ENCODE results near the gene CMBL. TPM values are rescaled to one million over a fixed set of nuclear protein-coding genes. Genes with fewer than 3 reads are reported as not detected.
A peak's percentile ranks its signal among the peaks of the same experiment; 100 is the strongest.
"Not testable (repeated sequence)": the region's sequence is repeated elsewhere in the genome, so short reads cannot be mapped to it uniquely, and the experiment has no call there.

CMBL gene
- total and polyA plus RNA-seq, 2 experiments from 2014 or later, result 1.3 to 3.9 TPM

DNA sequence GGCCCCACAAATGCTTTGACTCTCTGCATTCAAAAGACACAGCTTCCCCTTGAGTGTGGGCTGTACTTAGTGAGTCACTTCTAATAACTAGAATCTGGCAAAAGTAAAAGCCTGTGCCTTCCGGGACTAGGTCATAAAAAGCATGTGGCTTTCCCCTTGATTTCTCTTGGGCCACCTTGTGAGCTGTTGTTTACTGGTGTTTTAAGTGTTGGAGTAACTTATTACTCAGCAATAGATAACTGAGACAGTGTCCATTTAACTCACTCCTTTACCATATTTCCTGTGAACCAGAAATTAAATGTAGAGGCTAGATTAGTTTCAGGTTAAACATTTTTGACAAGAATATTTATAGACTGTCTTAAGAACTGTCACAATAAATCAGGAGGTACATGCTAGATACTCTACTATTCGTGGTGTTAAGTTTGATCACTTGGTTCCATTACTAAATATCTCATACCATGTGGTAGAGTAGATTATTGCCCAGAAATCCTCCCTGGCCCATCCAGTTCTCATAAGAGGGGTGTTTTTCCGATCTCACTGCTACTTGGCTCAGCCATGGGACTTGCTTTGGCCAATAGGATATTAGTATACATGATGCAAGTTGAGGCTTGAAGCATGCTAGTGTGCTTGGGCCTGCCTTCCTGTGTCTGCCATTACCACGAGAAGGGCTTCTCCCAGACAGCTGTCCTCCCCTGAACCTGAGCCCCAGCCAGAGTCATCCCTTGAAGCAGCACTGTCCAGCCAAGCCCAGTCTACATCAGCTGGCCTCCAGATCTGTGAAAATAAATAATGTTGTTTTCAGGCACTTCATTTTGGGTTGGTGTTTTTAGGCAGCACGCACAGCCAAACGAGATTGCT is 10.4 kb upstream of the CMBL start:
- Histone ChIP-seq H3K9me3 (ENCODE audit: low read depth) (no peaks in the 10 kb centered on the region), H3K27ac (no peak overlapping the region), H3K36me3 (no peaks in the 10 kb centered on the region), H3K27me3 (no peaks in the 10 kb centered on the region), H3K4me3 (no peak overlapping the region), H3K4me1 (ENCODE audit: low read depth) (no peaks in the 10 kb centered on the region)
- DNase-seq (ENCODE audit: low read depth in 1 of 2, low spot score in 1 of 2), result no peak
- TF ChIP-seq, protein P1, sequence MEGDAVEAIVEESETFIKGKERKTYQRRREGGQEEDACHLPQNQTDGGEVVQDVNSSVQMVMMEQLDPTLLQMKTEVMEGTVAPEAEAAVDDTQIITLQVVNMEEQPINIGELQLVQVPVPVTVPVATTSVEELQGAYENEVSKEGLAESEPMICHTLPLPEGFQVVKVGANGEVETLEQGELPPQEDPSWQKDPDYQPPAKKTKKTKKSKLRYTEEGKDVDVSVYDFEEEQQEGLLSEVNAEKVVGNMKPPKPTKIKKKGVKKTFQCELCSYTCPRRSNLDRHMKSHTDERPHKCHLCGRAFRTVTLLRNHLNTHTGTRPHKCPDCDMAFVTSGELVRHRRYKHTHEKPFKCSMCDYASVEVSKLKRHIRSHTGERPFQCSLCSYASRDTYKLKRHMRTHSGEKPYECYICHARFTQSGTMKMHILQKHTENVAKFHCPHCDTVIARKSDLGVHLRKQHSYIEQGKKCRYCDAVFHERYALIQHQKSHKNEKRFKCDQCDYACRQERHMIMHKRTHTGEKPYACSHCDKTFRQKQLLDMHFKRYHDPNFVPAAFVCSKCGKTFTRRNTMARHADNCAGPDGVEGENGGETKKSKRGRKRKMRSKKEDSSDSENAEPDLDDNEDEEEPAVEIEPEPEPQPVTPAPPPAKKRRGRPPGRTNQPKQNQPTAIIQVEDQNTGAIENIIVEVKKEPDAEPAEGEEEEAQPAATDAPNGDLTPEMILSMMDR (IDR thresholded peaks at IDR 0.05; ENCODE audit: low read depth, low read length), result no peak

DNA sequence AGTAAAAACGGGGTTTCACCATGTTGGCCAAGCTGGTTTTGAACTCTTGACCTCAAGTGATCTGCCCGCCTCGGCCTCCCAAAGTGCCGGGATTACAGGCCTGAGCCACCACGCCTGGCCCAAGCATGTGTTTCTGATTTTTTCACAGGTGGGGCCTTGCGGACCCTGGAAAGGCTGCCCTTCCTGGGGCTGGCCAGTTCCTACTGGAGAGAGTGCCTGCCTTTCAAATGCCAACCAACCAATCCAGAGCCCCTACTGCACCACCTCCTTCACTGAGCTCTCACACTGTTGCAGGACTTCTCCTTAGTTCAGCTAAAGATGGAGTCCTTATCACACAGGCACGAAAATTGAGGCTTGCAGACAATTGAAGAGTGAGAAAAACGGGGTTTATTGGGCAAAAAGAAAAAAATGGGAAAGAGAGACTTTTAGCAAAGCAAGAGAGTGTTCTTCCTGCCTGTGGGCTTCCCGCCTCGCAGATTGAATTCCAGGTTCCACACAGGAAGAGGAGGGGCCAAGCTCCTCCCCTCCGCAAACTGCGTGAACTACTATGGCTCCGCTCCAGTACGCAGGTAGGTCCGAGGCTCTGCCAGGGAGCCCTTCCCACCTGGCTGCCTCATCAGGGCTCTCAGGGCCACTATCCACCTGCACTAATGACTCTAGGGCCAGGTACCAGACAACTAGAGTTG is 8.3 kb upstream of the CMBL start:
- H3K27ac ChIP-seq, result no peak overlapping the region
- H3K4me1 ChIP-seq (ENCODE audit: low read depth), result no peaks in the 10 kb centered on the region
- no peaks in the 10 kb centered on the region for H3K36me3 ChIP-seq
- TF ChIP-seq, protein P1 (IDR thresholded peaks at IDR 0.05; ENCODE audit: low read depth, low read length), result no peak
- H3K9me3 ChIP-seq (ENCODE audit: low read depth), result no peaks in the 10 kb centered on the region
- DNase-seq (ENCODE audit: low read depth in 1 of 2, low spot score in 1 of 2), result no peak
- H3K4me3 ChIP-seq, result no peak overlapping the region
- H3K27me3 ChIP-seq, result no peaks in the 10 kb centered on the region

DNA sequence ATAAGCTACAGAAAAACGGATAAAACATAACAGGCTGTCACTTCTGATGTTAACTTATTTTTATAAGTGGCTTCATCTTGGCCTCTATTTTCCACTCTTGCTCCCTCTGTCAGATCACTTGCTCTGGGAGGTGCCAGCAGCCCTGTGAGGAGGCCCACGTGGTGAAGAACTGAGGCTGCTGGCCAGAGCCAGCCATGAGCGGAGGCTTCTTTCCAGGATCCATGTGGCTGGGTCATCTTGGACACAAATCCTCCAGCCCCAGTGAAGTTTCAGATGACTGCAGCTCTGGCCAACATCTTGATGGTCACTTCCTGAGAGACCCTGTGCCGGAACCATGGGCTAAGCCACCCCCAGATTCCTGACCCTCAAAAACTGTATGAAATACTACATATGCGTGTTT is 7.5 kb upstream of the CMBL start:
- Histone ChIP-seq H3K27ac (no peak overlapping the region), H3K36me3 (no peaks in the 10 kb centered on the region), H3K9me3 (ENCODE audit: low read depth) (no peaks in the 10 kb centered on the region), H3K4me1 (ENCODE audit: low read depth) (no peaks in the 10 kb centered on the region), H3K4me3 (no peak overlapping the region), H3K27me3 (no peaks in the 10 kb centered on the region)
- no peak for DNase-seq (ENCODE audit: low read depth in 1 of 2, low spot score in 1 of 2)
- TF ChIP-seq, protein P1 (IDR thresholded peaks at IDR 0.05; ENCODE audit: low read depth, low read length), result no peak

DNA sequence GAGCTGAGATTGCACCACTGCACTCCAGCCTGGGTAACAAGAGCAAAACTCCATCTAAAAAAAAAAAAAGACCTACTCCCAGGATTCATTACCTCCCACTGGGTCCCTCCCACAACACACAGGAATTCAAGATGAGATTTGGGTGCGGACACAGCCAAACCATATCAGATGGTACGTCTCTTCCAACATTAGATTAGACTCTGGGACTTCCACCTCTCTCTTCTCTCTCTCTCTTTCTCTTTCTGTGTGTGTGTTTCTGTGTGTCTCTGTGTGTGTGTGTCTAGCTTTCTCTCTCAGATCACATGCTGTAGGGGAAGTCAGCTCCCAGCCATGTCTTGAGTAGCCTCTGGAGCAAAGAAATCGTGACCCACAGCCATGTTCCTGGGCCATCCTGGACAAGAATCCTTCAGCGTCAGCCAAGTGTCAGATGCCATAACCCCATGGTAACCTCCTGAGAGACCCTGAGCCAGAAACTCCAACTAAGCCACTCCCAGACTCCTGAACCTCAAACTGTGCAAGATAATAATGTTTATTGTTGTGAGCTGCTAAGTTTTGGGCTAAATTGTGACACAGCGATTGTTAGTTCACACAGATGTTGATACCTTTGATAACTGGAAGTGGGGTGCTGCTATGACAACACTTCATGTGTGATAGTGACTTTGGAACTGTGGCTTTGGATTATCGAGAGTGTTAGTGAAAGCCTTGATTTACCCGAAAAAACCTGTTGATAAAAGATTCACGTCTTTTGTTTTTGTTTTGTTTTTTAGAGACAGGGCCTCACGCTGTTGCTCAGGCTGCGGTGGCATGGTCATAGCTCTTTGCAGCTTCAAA is 4.1 kb upstream of the CMBL start:
- no peaks in the 10 kb centered on the region for H3K9me3 ChIP-seq (ENCODE audit: low read depth)
- H3K27ac ChIP-seq, result no peak overlapping the region
- H3K27me3 ChIP-seq, result peaks cover 4% of the 10 kb centered on the region
- H3K4me1 ChIP-seq (ENCODE audit: low read depth), result no peaks in the 10 kb centered on the region
- TF ChIP-seq, protein P1 (IDR thresholded peaks at IDR 0.05; ENCODE audit: low read depth, low read length), result no peak
- peak in 1 of 2 donors; percentile 31 for DNase-seq (ENCODE audit: low read depth in 1 of 2, low spot score in 1 of 2)
- H3K4me3 ChIP-seq, result no peak overlapping the region
- H3K36me3 ChIP-seq, result no peaks in the 10 kb centered on the region

DNA sequence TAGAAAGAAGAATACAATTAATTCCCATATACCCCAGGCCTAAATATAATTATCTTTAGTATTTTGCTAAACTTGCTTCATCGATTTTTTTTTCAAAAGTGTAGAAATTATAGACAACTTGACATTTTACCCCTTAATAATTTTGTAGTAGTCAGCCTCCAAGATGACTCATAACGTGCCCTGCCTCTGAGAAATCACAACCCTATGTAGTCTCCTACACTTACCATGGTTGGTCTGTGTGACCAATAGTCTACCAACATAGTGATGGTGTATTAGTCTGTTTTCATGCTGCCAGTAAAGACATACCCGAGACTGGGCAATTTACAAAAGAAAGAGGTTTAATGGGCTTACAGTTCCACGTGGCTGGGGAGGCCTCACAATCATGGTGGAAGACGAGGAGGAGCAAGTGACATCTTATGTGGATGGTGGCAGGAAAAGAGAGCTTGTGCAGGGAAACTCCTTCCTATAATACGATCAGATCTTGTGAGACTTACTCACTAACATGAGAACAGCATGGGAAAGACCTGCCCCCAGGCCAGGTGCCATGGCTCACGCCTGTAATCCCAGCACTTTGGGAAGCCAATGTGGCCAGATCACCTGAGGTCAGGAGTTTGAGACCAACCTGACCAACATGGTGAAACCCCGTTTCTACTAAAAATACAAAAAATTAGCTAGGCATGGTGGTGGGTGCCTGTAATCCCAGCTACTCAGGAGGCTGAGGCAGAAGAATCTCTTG is 3.3 kb upstream of the CMBL start:
- not testable (repeated sequence) for H3K36me3 ChIP-seq; H3K9me3 ChIP-seq (ENCODE audit: low read depth); H3K4me3 ChIP-seq; H3K27me3 ChIP-seq; H3K4me1 ChIP-seq (ENCODE audit: low read depth); H3K27ac ChIP-seq; DNase-seq (ENCODE audit: low read depth in 1 of 2, low spot score in 1 of 2)

Measured in cardiac muscle cell (in vitro differentiated cells and primary cell).